Activated CD8-positive, alpha-beta T cell treated with anti-CD3 and anti-CD28 coated beads for 36 hours (primary cell): ENCODE data around the gene FAM111A. TPM values are rescaled to one million over a fixed set of nuclear protein-coding genes. Genes with fewer than 3 reads are reported as not detected.

Experiments
- ATAC-seq: fragments of 200-7000 bp; cut with Tn5 transposase; one replicate; pipeline ENCODE4 v1.10.0; 2021; ENCODE audit warnings: mild to moderate bottlenecking, moderate library complexity
- CTCF ChIA-PET: fragments of 350-600 bp; sonication (Branson Sonifier 250); formaldehyde crosslinking; loops from one replicate; lab custom pipeline; 2021; ENCODE audit warnings: antibody characterized with exemption; lab: Charles Lee
- POLR2A ChIA-PET: fragments of 350-600 bp; sonication (Branson Sonifier 250); formaldehyde crosslinking; loops from one replicate; lab custom pipeline; 2021; ENCODE audit warnings: antibody characterized with exemption; lab: Charles Lee
- DNase-seq: peaks from one replicate; pipeline ENCODE4 v3.0.0-alpha.2; 2020
- H3K27ac Mint-ChIP-seq: one replicate; pipeline ENCODE4 v1.8.0; 2021; ENCODE audit warnings: mild to moderate bottlenecking, mixed read lengths
- H3K27me3 Mint-ChIP-seq: one replicate; pipeline ENCODE4 v1.8.0; 2021; ENCODE audit warnings: mixed read lengths
- H3K36me3 Mint-ChIP-seq: one replicate; pipeline ENCODE4 v1.8.0; 2021; ENCODE audit warnings: low read depth, mixed read lengths
- H3K4me1 Mint-ChIP-seq: one replicate; pipeline ENCODE4 v1.8.0; 2021; ENCODE audit warnings: low read depth, mixed read lengths
- H3K4me3 Mint-ChIP-seq: one replicate; pipeline ENCODE4 v1.8.0; 2021; ENCODE audit warnings: mild to moderate bottlenecking, moderate library complexity, mixed read lengths
- H3K9me3 Mint-ChIP-seq: one replicate; pipeline ENCODE4 v1.8.0; 2021; ENCODE audit warnings: mixed read lengths
- CTCF ChIP-seq: fragments of 200-600 bp; IDR thresholded peaks from one replicate; pipeline ENCODE4 v1.8.0; 2022; ENCODE audit warnings: antibody characterized with exemption, mild to moderate bottlenecking
- intact Hi-C: fragments of 100-400 bp; cut with micrococcal nuclease; formaldehyde crosslinking; loops from one replicate; pipeline ENCODE4 v1.10.0; 2022
- total RNA-seq, 2 experiments: library from RNA; stranded (reverse); gene quantifications; one replicate each; pipeline ENCODE4 v1.2.3, GENCODE V29; 2021

The FAM111A gene
- total RNA-seq, 2 experiments from 2014 or later, result 71.8 to 74.5 TPM

GRCh38 chr11:59144096-59144495 is 1.4 kb downstream of the FAM111A start:
- H3K4me3 Mint-ChIP-seq, result peak overlapping the region; percentile 93
- H3K36me3 Mint-ChIP-seq, result peaks cover 42% of the 10 kb centered on the region
- TF ChIP-seq CTCF, result no peak
- peaks cover 52% of the 10 kb centered on the region for H3K4me1 Mint-ChIP-seq
- DNase-seq (no peak), ATAC-seq (no peak)
- ChIA-PET POLR2A (interaction anchor here (1.5 to 2.7 kb wide), 3 partner anchors 8 to 37 kb away, joined by 6 to 13 read pairs (median 9); partner anchors contain the start of gene FAM111B), CTCF (interaction anchor here (0.9 to 10.0 kb wide), 9 partner anchors 8 to 610 kb away, joined by 3 to 143 read pairs (median 7); partner anchors contain the start of gene DTX4)
- H3K27ac Mint-ChIP-seq, result peak overlapping the region; percentile 93
- no peaks in the 10 kb centered on the region for H3K27me3 Mint-ChIP-seq
- intact Hi-C loops, result loop anchor here (5.0 kb wide), 1 partner anchor 37 kb away; the partner anchor contains the start of gene FAM111B
- H3K9me3 Mint-ChIP-seq, result no peaks in the 10 kb centered on the region

DNA sequence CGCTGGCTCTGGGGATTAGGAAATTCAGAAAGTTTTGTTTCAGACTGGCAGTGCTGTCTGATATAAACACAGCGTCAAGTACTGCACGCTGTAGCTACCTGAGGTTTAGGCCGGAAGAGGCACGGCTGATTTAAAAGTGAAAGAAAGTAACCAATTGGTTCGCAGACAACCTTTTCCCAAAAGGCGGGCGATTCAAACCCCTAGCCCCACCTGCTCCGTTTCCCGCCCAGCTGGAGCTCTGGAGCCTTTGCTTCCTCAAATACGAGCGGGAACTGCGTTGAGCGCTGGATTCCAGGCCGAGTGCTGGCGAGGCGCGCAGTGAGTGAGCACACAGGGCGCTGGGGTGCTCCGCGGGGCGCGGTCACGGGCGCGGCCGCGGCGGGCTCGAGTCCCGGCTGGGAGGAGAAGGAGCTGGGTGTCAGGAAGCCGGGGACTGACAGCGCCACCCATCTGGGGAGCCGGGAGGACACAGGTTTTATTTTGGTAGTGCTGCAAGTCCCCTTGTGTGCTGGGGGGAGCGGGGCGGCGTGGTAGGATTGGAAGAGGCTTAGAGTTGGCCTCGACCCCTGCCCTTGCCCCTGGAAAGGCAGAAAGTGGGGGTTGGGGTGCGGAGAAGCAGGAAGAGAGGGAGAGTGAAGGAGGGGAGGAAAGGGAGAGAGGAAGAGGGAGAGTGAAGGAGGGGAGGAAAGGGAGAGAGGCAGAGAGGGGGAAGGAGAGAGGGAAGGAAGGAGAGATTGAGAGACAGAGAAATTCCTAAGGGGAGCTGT is 2.1 kb downstream of the FAM111A start:
- Mint-ChIP-seq H3K27ac (peak overlapping the region; percentile 93), H3K9me3 (no peaks in the 10 kb centered on the region), H3K4me3 (peak overlapping the region; percentile 93), H3K27me3 (no peaks in the 10 kb centered on the region), H3K36me3 (peaks cover 48% of the 10 kb centered on the region), H3K4me1 (peaks cover 53% of the 10 kb centered on the region)
- peak; percentile 86 for DNase-seq
- peak; percentile 64 for ATAC-seq
- CTCF ChIA-PET, result interaction anchor here (0.6 to 10.0 kb wide), 11 partner anchors 9 to 609 kb away, joined by 3 to 143 read pairs (median 4); partner anchors contain the start of gene DTX4
- no peak for TF ChIP-seq CTCF
- intact Hi-C loops, result loop anchor here (5.0 kb wide), 1 partner anchor 37 kb away; the partner anchor contains the start of gene FAM111B
- POLR2A ChIA-PET, result interaction anchor here (0.6 to 2.7 kb wide), 4 partner anchors 9 to 604 kb away, joined by 3 to 13 read pairs (median 8); partner anchors contain the start of gene FAM111B

DNA sequence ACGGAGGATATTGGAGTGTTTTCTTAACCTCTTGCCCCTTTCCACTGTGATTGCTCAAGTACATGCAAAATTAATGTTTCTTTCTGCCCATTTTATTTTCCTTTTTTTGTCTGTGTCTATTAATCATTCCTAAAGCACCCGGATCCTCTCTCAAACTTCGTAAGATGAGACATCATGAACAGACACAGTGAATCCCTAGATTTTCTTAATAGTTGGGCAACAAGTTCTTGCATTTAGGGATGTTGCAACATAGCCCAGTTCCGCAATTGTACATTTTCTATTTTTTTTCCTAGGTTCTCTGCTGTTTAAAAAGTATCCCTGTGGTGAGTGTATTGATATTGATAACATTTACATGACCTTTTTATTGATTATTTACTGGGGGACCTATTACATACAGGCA is 2.9 kb downstream of the FAM111A start:
- ATAC-seq (no peak), DNase-seq (no peak)
- POLR2A ChIA-PET, result interaction anchor here (2.1 to 2.7 kb wide), 2 partner anchors 13 to 39 kb away, joined by 9 to 13 read pairs; partner anchors contain the start of gene FAM111B
- CTCF ChIA-PET, result interaction anchor here (0.6 to 10.0 kb wide), 10 partner anchors 10 to 609 kb away, joined by 3 to 143 read pairs (median 4); no protein-coding TSS in a partner anchor
- H3K4me3 Mint-ChIP-seq, result peak overlapping the region; percentile 93
- H3K4me1 Mint-ChIP-seq, result peaks cover 57% of the 10 kb centered on the region
- intact Hi-C loops, result no loop called here
- no peak for TF ChIP-seq CTCF
- H3K9me3 Mint-ChIP-seq, result no peaks in the 10 kb centered on the region
- peaks cover 53% of the 10 kb centered on the region for H3K36me3 Mint-ChIP-seq
- H3K27ac Mint-ChIP-seq, result peak overlapping the region; percentile 93
- no peaks in the 10 kb centered on the region for H3K27me3 Mint-ChIP-seq

- TF ChIP-seq CTCF, result no peak
- no peak for DNase-seq
- H3K9me3 Mint-ChIP-seq, result no peaks in the 10 kb centered on the region
- ChIA-PET POLR2A (interaction anchor here (0.7 to 1.5 kb wide), 2 partner anchors 9 to 348 kb away, joined by 4 to 5 read pairs; partner anchors contain the start of gene FAM111A), CTCF (interaction anchor here (0.8 to 4.9 kb wide), 7 partner anchors 8 to 94 kb away, joined by 3 to 21 read pairs (median 4); partner anchors contain the start of gene DTX4)
- intact Hi-C loops, result no loop called here
- H3K36me3 Mint-ChIP-seq, result peaks cover 64% of the 10 kb centered on the region
- peak overlapping the region; percentile 55 for H3K4me3 Mint-ChIP-seq
- H3K27me3 Mint-ChIP-seq, result no peaks in the 10 kb centered on the region
- ATAC-seq, result peak; percentile 43
- peaks cover 42% of the 10 kb centered on the region for H3K4me1 Mint-ChIP-seq
- peak overlapping the region; percentile 91 for H3K27ac Mint-ChIP-seq
Observed at GRCh38 chr11:59151761-59152160, 9.1 kb downstream of the FAM111A start.
